GM08714 (cell line): Measurements from ENCODE around the gene PRRG2.

ENCODE experiments used
- H3K4me3 ChIP-seq: fragments of 200-500 bp; sonication (Bioruptor generic); 2 replicates; pipeline ENCODE4 v1.5.1; 2014; ENCODE audit warnings: mild to moderate bottlenecking, low read length, inconsistent platforms
- ZNF274 ChIP-seq: IDR thresholded peaks from 2 replicates; pipeline ENCODE4 v1.6.1; 2012; ENCODE audit warnings: mild to moderate bottlenecking, low read depth, low read length

Gene PRRG2

DNA sequence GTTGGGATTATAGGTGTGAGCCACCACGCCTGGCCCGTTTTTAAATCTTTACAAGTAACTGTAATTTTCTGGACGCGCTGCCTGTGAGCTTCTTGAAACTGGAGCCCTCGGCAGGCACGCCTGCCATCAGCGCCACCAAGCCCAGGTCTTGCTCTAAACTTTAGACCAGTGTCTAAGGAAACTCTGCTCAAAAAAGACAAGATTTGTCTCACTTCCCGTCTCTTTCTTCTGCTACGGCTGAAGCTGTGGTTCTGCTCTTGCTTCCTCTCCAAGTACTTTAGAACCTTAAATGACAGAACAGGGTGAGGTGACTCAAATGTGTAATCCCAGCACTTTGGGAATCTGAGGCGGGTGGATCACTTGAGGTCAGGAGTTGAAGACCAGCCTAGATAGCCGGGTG lies 28.4 kb upstream of the PRRG2 start:
- H3K4me3 ChIP-seq = no peak overlapping the region
- no peak for TF ChIP-seq ZNF274

DNA sequence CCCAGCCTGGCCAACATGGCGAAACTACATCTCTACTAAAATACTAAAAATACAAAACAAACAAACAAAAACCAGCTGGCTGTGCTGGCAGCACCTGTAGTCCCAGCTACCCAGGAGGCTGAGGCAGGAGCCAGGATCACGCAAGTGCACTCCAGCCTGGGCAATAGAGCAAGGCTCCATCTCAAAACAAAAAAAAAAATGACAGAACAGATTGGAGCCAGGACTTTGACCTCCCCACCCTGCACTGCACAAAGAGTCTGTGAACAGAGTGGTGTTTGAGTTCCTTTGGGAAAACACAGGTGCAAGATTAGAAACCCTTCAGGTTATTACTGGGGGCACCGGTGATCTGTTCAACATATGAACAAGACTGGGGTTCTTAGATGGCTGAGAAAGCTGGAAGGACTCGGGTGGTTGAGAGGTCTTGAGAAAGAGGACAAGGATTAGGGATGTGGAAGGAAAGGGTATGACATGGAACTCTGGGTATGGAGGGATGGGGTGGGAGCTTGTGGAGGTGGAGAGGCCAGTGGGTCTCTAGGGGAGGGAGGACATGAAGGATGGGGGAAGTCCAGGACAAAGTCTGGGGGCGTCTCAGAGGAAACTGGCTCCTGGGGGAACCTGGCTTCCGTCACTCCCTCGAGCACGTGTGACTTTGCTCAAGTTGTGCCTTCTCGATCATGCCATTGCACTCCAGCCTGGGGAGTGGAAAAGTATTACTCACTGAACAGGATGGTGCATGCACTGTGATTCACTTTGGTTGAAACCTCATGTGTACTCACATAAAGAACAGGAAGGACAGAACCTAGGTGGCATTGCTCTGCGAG lies 27.5 kb upstream of the PRRG2 start:
- H3K4me3 ChIP-seq = no peak overlapping the region
- TF ChIP-seq ZNF274 = no peak

DNA sequence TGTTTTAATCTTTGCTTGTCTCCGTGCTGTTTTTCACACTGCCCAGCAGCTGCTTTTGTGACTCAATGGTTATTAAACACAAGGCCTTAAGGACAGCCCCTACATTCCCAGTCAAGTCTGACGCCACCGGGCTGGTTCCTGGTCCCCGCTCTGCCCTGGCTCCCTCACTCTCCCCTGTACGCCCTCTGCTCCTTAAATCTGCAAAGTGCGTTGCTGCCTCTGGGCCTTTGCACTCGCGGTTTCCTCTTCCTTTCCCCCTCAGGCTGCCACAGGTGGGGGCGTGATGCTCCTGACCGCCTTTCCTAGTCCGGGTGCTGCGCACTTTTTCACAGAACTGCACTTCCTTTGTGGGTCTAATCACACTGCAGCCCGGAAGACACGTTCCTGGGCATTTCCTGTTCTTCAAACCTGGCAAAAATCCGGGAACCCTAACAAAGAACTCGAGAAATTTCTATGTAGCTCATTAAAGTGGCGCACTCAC lies 26.4 kb upstream of the PRRG2 start:
- no peak for TF ChIP-seq ZNF274
- H3K4me3 ChIP-seq = no peak overlapping the region

DNA sequence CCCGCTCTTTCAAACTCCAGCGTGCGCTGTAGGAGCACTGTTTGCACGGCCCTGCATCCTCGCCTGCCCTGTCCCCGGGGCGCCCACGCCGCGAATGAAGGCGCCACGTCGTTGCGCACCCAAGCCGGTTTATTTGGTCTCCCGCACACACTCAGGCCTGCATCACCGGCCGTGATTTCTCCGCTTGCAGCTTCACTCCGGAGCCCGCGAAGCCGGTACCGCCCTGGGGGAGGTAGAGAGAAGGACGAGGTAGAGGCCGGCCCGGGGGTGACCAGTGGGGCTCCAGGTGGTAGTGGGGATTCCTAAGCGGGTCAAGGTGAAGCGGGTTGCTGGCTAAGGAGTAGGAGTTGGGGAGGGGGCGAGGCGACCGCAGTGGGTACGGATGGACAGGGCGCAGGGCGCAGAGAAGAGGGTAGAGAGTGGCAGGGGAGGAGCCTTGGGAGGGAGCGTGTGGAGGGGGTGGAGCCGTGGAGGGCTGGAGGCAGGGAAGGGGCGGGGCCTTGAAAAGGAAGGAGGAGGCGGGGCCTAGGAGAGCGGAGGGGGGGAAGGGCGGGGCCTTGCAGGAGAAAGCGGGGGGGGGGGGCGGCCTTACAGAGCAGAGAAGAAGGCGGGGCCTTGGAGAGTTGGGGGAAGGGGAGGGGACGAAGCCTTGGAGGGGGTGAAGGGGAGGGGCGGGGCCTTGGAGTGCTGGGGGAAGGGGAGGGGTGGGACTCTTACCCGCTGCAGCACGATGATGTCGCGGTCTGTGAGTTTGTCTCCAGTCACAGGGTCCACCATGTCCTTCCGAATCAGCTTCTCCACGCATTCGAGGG lies 25.3 kb upstream of the PRRG2 start:
- no peak overlapping the region for H3K4me3 ChIP-seq

DNA sequence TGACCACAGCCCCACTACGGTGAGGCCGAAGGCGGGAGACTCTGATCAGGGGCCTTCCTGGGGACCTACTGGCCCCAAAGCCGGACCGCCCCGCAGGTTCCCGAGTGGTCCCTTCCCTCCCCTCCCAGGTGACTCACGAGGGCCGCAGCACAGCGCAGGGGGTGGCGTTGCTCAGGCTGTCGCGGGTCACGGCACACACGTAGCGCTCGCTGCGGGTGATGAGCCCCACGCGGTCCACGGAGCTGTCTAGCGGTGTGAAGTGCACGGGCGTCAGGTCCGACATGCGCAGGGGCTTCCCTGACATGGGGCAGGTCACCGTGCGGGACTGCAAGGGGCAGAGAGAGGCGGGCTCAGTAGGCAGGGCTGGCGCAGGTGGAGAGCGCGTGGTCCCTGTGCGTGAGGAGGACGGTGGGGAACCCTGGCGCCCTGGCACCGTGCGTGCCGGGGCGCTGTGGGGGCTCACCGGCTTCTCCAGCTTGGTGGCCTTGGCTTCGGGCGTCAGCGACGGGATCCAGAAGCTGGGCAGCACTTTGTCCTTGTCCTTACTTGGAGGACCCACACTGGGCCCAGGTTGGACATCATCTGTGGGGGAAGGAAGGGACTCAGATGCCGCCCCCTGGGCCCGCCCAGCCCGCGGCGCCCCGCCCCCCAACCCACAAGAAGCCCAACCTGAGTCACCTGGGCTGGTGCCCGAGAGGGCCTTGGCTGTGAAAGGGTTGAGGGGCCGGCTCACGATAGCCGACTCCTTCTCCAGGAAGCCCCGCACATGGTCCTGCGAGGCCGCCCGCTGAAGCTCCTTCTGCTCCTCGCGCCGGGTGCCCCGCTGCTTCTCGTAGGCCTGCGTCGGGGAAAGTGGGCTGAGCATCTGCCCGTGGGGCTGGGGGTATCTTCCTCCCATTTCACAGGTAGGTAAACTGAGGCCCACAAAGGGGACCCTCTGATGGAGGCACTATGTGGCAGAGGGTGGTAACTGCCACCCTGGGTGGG lies 24.4 kb upstream of the PRRG2 start:
- no peak overlapping the region for H3K4me3 ChIP-seq
- no peak for TF ChIP-seq ZNF274

More for the DNA sequence above, 25.3 kb upstream of the PRRG2 start:
- no peak for TF ChIP-seq ZNF274

DNA sequence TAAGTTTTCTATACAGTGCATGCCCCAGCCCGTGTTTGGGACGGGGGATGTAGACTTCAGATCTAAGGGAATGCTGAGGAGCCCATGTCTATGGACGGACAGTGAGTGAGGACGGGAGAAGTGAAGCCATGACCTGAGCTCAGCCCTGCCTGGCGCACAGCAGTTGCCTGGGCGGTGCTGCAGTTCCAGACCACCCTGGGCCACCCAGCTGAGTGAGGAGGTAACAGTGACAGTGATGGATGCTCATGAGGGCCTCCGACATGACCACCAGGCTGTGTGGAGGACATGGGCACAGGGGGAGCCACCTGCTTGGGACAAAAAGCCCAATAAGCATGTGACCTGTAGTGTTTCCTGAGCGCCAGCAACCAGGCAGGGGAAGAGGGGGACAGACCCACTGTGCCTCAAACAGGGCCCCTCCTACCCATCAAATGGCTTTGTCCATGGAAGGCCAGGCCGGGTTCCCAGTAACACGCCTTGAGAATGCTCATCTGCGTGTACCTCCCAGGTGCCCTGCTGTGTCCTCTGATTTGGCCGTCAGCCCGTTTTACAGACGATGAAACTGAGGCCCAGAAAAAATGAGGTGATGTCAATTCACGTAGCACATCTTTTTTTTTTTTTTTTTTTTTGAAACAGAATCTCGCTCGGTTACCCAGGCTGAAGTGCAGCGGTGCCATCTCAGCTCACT lies 23.3 kb upstream of the PRRG2 start:
- H3K4me3 ChIP-seq = no peak overlapping the region
- TF ChIP-seq ZNF274 = no peak

DNA sequence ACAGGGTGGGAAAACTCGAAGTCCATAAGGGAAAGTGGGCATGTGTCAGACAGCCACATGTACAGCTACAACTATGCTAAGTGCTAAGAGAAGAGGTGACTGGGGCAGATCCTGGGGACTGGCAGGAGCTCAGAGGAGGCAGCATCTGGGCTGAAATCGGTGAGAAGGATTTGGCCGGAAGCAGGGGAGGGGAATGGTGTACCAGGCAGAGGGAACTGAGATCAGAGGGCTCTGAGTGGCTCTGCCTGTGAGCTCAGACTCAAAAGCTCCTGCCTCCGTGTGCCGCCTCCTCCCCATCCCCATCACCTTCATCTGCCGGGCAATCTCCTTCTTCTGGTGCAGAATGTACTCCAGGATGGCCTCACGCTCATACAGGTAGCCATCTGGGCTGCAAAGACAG lies 22.5 kb upstream of the PRRG2 start:
- H3K4me3 ChIP-seq = no peak overlapping the region
- no peak for TF ChIP-seq ZNF274

DNA sequence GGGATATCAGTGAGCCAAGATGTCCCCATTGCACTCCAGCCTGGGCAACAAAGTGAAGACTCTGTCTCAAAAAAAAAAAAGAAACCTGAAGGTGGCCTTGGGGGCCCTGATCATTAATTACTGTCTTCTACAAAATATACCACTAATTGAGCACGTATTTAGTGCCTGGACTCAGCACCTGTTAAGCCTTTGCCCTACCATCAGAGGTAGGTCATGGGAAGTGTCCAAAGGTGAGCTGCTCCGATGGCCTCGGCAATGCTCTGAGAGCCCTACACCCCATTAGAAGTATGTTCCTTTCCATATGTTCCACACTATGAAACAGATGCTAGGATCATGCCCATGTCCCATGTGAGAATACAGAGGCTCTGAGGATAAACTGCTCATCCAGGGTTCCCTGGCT lies 21.7 kb upstream of the PRRG2 start:
- no peak for TF ChIP-seq ZNF274

DNA sequence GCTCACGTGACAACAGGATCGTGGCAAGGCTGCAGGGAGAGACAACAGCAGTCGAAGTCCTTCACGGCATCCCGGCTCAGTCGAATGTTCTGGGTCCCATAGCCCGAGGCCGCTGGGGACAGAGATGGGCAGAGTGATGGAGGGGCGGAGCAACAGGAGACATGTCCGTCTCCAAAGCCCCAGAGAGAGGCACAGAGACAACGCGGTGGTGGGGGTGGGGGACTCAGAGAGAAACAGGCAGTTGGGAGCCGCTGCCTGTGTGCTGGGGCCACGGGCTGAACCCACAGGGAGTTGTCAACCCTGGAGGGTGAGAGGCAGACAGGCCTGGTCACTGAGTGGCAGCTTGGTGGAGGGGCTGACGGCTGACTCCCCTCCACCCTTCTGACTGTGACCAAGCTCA lies 21.2 kb upstream of the PRRG2 start:
- H3K4me3 ChIP-seq = no peak overlapping the region
- TF ChIP-seq ZNF274 = no peak

More for the DNA sequence above, 21.7 kb upstream of the PRRG2 start:
- no peak overlapping the region for H3K4me3 ChIP-seq

DNA sequence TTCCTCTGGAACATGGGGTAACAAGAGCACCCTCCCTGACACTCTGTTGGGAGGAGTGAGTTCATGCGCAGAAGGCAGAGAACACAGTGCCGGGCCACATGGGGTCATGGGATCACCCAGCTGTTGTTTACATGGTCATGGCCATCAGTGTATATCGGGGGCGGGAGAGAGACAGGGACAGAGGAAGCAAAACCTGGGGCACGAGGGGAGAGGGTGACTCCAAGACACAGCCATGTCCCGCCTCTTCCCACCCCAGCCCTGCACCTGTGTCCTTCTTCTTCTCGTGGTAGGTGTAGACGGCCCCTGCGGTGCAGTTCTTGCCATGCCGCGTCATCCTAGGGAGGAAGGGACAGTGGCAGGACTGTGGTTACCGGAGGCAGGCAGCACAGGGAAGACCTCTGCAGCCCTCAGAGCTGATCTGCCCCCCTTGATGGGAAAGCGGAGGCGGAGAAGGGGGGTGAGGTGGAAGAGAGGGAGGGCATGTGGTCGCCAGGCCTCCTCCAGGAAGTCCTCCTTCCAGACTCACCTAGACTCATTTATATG lies 20.7 kb upstream of the PRRG2 start:
- TF ChIP-seq ZNF274 = no peak
- H3K4me3 ChIP-seq = no peak overlapping the region

DNA sequence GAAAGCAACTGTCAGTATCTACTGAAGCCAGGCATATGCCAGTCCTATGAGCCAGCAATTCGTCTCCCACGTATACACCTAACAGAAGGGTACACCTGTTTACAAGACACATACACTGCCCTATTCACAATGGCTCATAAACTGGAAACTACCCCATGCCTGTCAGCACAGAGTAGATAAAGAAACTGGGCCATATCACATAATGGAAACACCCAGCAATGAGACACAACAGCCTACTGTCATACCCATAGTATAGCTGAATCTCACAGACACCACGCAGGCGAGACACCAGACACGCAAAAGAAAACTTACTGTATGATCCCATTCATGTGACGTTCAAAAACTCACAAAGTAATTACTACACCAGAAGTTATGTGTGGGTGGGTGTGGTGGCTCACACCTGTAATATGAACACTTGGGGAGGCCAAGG lies 16.5 kb upstream of the PRRG2 start:
- TF ChIP-seq ZNF274 = no peak

DNA sequence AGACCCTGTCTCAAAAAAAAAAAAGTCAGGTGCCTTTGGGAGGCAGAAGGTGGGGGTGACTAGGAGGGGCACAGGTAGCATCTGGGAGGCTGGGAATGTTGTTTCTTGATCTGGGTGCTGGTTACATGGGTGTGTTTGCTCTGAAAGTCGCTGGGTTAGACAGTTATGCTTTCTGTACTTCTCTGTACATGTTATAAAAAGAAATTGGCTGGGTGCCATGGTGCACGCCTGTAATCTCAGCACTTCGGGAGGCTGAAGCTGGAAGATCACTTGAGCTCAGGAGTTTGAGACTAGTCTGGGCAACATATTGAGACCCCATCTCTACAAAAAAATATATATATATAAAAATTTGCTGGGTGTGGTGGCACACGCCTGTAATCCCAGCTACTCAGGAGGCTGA lies 15.9 kb upstream of the PRRG2 start:
- no peak for TF ChIP-seq ZNF274
- H3K4me3 ChIP-seq = no peak overlapping the region

More for the DNA sequence above, 16.5 kb upstream of the PRRG2 start:
- H3K4me3 ChIP-seq = no peak overlapping the region

DNA sequence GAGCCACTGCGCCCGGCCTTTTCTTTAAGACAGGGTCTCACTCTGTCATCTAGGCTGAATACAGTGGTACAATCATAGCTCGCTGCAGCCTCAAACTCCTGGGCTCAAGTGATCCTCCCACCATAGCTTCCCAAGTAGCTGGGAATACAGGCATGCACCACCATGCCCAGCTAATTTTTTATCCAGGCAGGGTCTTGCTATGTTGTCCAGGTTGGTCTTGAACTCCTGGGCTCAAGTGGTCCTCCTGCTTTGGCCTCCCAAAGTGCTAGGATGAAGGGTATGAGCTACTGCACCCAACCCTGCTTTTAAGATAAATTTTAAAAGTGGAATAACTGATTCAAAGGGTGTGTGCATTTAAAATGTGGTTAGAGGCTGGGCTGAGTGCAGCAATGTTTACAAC lies 14.8 kb upstream of the PRRG2 start:
- TF ChIP-seq ZNF274 = no peak
- no peak overlapping the region for H3K4me3 ChIP-seq

DNA sequence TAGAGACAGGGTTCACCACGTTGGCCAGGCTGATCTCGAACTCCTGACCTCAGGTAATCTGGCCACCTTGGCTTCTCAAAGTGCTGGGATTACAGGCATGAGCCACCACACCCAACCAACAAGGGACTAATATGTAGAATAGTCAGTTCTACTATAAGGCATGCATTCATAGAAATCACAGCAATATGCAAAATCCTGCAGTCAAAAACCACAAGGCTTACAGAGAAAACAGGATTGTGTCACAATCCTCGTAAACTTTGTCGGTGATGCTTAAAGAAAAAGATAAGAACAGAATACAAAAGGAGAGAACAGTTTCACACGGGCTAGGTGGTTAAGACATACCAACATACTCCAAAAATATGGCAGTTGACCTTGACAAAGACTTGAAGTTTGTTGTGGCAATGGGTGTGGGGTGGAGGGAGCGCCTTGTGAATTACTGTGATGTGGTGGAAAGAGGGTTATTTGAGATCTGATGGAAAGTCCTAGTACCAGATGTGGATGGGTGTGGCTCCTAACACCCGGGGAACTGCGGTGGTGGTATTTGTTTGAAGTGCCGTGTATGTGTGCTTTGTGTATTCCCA lies 13.2 kb upstream of the PRRG2 start:
- no peak overlapping the region for H3K4me3 ChIP-seq
- no peak for TF ChIP-seq ZNF274
